B cell (primary cell): ENCODE measurements around the gene TMEM106C. TPM values are rescaled to one million over a fixed set of nuclear protein-coding genes. Genes with fewer than 3 reads are reported as not detected.

Source experiments
- ATAC-seq: fragments of 200-7000 bp; cut with Tn5 transposase; one replicate; pipeline ENCODE4 v1.10.0; 2021; ENCODE audit warnings: low read depth, mild to moderate bottlenecking, moderate number of reproducible peaks, moderate library complexity
- CTCF ChIA-PET: fragments of 350-600 bp; sonication (Branson Sonifier 250); formaldehyde crosslinking; loops from one replicate; lab custom pipeline; 2021; ENCODE audit warnings: antibody characterized with exemption, inconsistent platforms; lab: Charles Lee
- POLR2A ChIA-PET: fragments of 350-600 bp; sonication (Branson Sonifier 250); formaldehyde crosslinking; loops from one replicate; lab custom pipeline; 2021; ENCODE audit warnings: antibody characterized with exemption; lab: Charles Lee
- DNase-seq: peaks from one replicate; pipeline ENCODE4 v3.0.0; 2013
- H2AFZ ChIP-seq: 2 replicates; pipeline ENCODE4 v1.6.1; 2012; ENCODE audit warnings: mild to moderate bottlenecking, low read depth, low read length; ENCODE audit not compliant: insufficient read depth, poor library complexity, severe bottlenecking
- H3K27ac ChIP-seq, 2 donors: 1 replicate in 1 of 2; 2 replicates in 1 of 2; pipeline ENCODE4 v1.5.1; 2012 to 2013; ENCODE audit warnings: low read length in 2 of 2, mild to moderate bottlenecking in 2 of 2, moderate library complexity in 1 of 2
- H3K27me3 ChIP-seq, 4 experiments: fragments of 200-600 bp in 1 of 4; sonication (generic) in 1 of 4; replicated peaks in 1 of 4; 1 replicate in 2 of 4; 2 replicates in 2 of 4; pipeline versions ENCODE4 v1.6.1 to v1.7.0; 2013 to 2016; ENCODE audit warnings: low read length in 3 of 4, mild to moderate bottlenecking in 2 of 4, mixed read lengths in 1 of 4, moderate library complexity in 1 of 4; ENCODE audit not compliant: insufficient read depth in 4 of 4, control insufficient read depth in 3 of 4; ENCODE audit errors: control extremely low read depth in 1 of 4
- H3K36me3 ChIP-seq, 2 experiments: replicated peaks in 1 of 2; 1 replicate in 1 of 2; 2 replicates in 1 of 2; pipeline versions ENCODE4 v1.6.1 to v1.7.1; 2013; ENCODE audit warnings: low read length in 1 of 2; ENCODE audit not compliant: insufficient read depth in 2 of 2, control insufficient read depth in 1 of 2; ENCODE audit errors: control extremely low read depth in 1 of 2, extremely low read depth in 1 of 2
- H3K4me1 ChIP-seq, 2 donors: fragments of 200-600 bp in 1 of 2; sonication (generic) in 1 of 2; 1 replicate in 1 of 2; 2 replicates in 1 of 2; pipeline versions ENCODE4 v1.5.1 to v1.6.1; 2013 to 2017; ENCODE audit warnings: low read length in 2 of 2; ENCODE audit not compliant: control insufficient read depth in 2 of 2, insufficient read depth in 2 of 2
- H3K4me2 ChIP-seq: replicated peaks from 2 replicates; pipeline ENCODE3; 2012; ENCODE audit warnings: mild to moderate bottlenecking, low read depth, low read length; ENCODE audit not compliant: poor library complexity, severe bottlenecking
- H3K4me3 ChIP-seq, 5 experiments: fragments of 200-600 bp in 1 of 5; sonication (generic) in 1 of 5; 1 replicate in 3 of 5; 2 replicates in 2 of 5; pipeline versions ENCODE4 v1.5.1 to v1.7.0; 2011 to 2016; ENCODE audit warnings: low read length in 4 of 5, mild to moderate bottlenecking in 4 of 5, low read depth in 2 of 5, control low read depth in 1 of 5, moderate library complexity in 1 of 5; ENCODE audit not compliant: insufficient read depth in 1 of 5; ENCODE audit errors: control extremely low read depth in 1 of 5, extremely low read depth in 1 of 5
- H3K79me2 ChIP-seq: fragments of 200-600 bp; sonication (generic); one replicate; pipeline ENCODE4 v1.6.0; 2016; ENCODE audit warnings: low read length; ENCODE audit not compliant: control insufficient read depth, insufficient read depth
- H3K9ac ChIP-seq: fragments of 200-600 bp; sonication (generic); 2 replicates; pipeline ENCODE4 v1.6.1; 2017; ENCODE audit warnings: mild to moderate bottlenecking, low read length, moderate library complexity
- H3K9me3 ChIP-seq, 3 donors: one replicate each; pipeline versions ENCODE4 v1.6.1 to v1.7.1; 2013; ENCODE audit warnings: low read length in 2 of 3; ENCODE audit not compliant: control insufficient read depth in 2 of 3, insufficient read depth in 1 of 3; ENCODE audit errors: control extremely low read depth in 1 of 3
- H4K20me1 ChIP-seq: 2 replicates; pipeline ENCODE4 v1.6.0; 2012; ENCODE audit warnings: mild to moderate bottlenecking, low read length; ENCODE audit not compliant: insufficient read depth, control insufficient read depth, poor library complexity, severe bottlenecking
- H3K27ac Mint-ChIP-seq: one replicate; pipeline ENCODE4 v1.8.0; 2021; ENCODE audit warnings: mixed read lengths
- H3K27me3 Mint-ChIP-seq: one replicate; pipeline ENCODE4 v1.8.0; 2021; ENCODE audit warnings: mixed read lengths
- H3K4me1 Mint-ChIP-seq: one replicate; pipeline ENCODE4 v1.8.0; 2021; ENCODE audit warnings: mixed read lengths
- H3K4me3 Mint-ChIP-seq: one replicate; pipeline ENCODE4 v1.8.0; 2021; ENCODE audit warnings: mixed read lengths
- H3K9me3 Mint-ChIP-seq: one replicate; pipeline ENCODE4 v1.8.0; 2022; ENCODE audit warnings: mixed read lengths; ENCODE audit not compliant: insufficient read depth
- CTCF ChIP-seq: fragments of 200-600 bp; IDR thresholded peaks from one replicate; pipeline ENCODE4 v1.8.0; 2022; ENCODE audit warnings: antibody characterized with exemption, mild to moderate bottlenecking
- EZH2 ChIP-seq: IDR thresholded peaks from 2 replicates; pipeline ENCODE4 v1.6.1; 2012; ENCODE audit warnings: borderline replicate concordance, low read depth, mild to moderate bottlenecking, moderate library complexity, low read length; ENCODE audit not compliant: insufficient read depth, poor library complexity, severe bottlenecking
- WGBS: methylation state at CpG from one replicate; pipeline ENCODE4 v1.1.5; 2013; ENCODE audit warnings: missing lambda C conversion rate; ENCODE audit not compliant: insufficient coverage; 5-methylcytosine and 5-hydroxymethylcytosine counted together
- intact Hi-C: fragments of 100-400 bp; cut with micrococcal nuclease; formaldehyde crosslinking; loops from one replicate; pipeline ENCODE4 v1.10.0; 2022
- polyA plus RNA-seq: library from polyadenylated mRNA; depleted of rRNA; stranded (reverse); fragments of >200 nt; gene quantifications from 2 replicates; pipeline ENCODE4 v1.2.3, GENCODE V29; 2012
- total RNA-seq, 2 donors: library from RNA; stranded (reverse); fragments of 120-200 nt in 1 of 2; gene quantifications; 1 replicate in 1 of 2; 2 replicates in 1 of 2; pipeline versions ENCODE4 v1.2.3 to v1.2.4, GENCODE V29; 2013 to 2022

The TMEM106C gene
- total and polyA plus RNA-seq, 2 donors (not counting 1 experiment from before 2014, with no cell fraction given), result 37.5 to 44.2 TPM

- WGBS, result 95% methylated on average over 8 of the region's 9 CpGs
- Histone ChIP-seq H3K27me3 (peaks cover 0 to 4% (median 2%) of the 10 kb centered on the region in 4 experiments), H3K27ac (no peak overlapping the region), H4K20me1 (no peaks in the 10 kb centered on the region), H3K4me3 (no peak overlapping the region), H2AFZ (no peak overlapping the region), H3K4me2 (no peak overlapping the region), H3K9me3 (no peaks in the 10 kb centered on the region), H3K4me1 (no peaks in the 10 kb centered on the region), H3K9ac (no peak overlapping the region), H3K79me2 (no peaks in the 10 kb centered on the region), H3K36me3 (no peaks in the 10 kb centered on the region)
- no peak for ATAC-seq
- CTCF ChIA-PET, result interaction anchor here (1.4 kb wide), 1 partner anchor 14 kb away, joined by 6 read pairs; no protein-coding TSS in a partner anchor
- Mint-ChIP-seq H3K27ac (no peak overlapping the region), H3K4me3 (no peak overlapping the region), H3K4me1 (no peaks in the 10 kb centered on the region), H3K27me3 (peaks cover 42% of the 10 kb centered on the region), H3K9me3 (no peaks in the 10 kb centered on the region)
- POLR2A ChIA-PET, result no interaction called here
- TF ChIP-seq CTCF, result no peak
- intact Hi-C loops, result no loop called here
- no peak for DNase-seq
Observed at GRCh38 chr12:47935184-47935583, 28.2 kb upstream of the TMEM106C start.

GRCh38 chr12:47938093-47938492, 25.3 kb upstream of the TMEM106C start:
- DNase-seq (no peak), ATAC-seq (no peak)
- H3K4me3 Mint-ChIP-seq, result no peak overlapping the region
- peaks cover 38% of the 10 kb centered on the region for H3K27me3 Mint-ChIP-seq
- intact Hi-C loops, result no loop called here
- no peak overlapping the region for H3K9ac ChIP-seq
- no peaks in the 10 kb centered on the region for H3K36me3 ChIP-seq
- peaks cover 0 to 7% (median 0%) of the 10 kb centered on the region in 3 donors for H3K9me3 ChIP-seq
- H3K27me3 ChIP-seq, result peaks cover 0 to 8% (median 2%) of the 10 kb centered on the region in 4 experiments
- no peak overlapping the region for H2AFZ ChIP-seq
- H3K27ac ChIP-seq, result no peak overlapping the region
- ChIA-PET POLR2A (no interaction called here), CTCF (no interaction called here)
- no peak overlapping the region for H3K4me2 ChIP-seq
- H3K4me1 Mint-ChIP-seq, result peaks cover 2% of the 10 kb centered on the region
- no peaks in the 10 kb centered on the region for H4K20me1 ChIP-seq
- H3K79me2 ChIP-seq, result no peaks in the 10 kb centered on the region
- WGBS, result no CpG with 5 or more reads among the region's 1 CpG
- H3K9me3 Mint-ChIP-seq, result no peaks in the 10 kb centered on the region
- H3K4me3 ChIP-seq, result no peak overlapping the region
- H3K4me1 ChIP-seq, result peaks cover 0 to 4% of the 10 kb centered on the region in 2 donors
- TF ChIP-seq EZH2, result no peak
- TF ChIP-seq CTCF, result no peak
- no peak overlapping the region for H3K27ac Mint-ChIP-seq
